ENCODE measurements around the gene ODAD3. TPM values are rescaled to one million over a fixed set of nuclear protein-coding genes. Genes with fewer than 3 reads are reported as not detected.

The ODAD3 gene
- total RNA-seq, 1 experiment from 2014 or later = 0.52 TPM

GRCh38 chr19:11410682-11411081 is 24.2 kb downstream of the ODAD3 start:
- Histone ChIP-seq H3K79me2 (ENCODE audit: insufficient read depth, low read length) (no peaks in the 10 kb centered on the region; the same call in 1 of the 2 replicates), H3K9ac (ENCODE audit: low read length) (no peak overlapping the region), H2AFZ (ENCODE audit: low read depth, low read length, poor library complexity, severe bottlenecking) (no peak overlapping the region), H3K27ac (ENCODE audit: low read depth, low read length) (no peak overlapping the region), H3K4me3 (replicated peaks in 1 of 2; ENCODE audit: low read depth in 1 of 2, low read length in 2 of 2) (no peak overlapping the region), H3K9me3 (ENCODE audit: control insufficient read depth in 1 of 2, insufficient read depth in 1 of 2, low read depth in 1 of 2, low read length in 2 of 2) (no peaks in the 10 kb centered on the region), H3K9me2 (ENCODE audit: insufficient read depth) (no peaks in the 10 kb centered on the region), H3K27me3 (ENCODE audit: insufficient read depth, low read length) (no peaks in the 10 kb centered on the region), H3K4me1 (ENCODE audit: control insufficient read depth in 1 of 2, insufficient read depth in 2 of 2, low read length in 2 of 2) (peaks cover 0 to 10% of the 10 kb centered on the region in 2 experiments; a peak in 3 of 4 replicates), H3K36me3 (ENCODE audit: control insufficient read depth in 1 of 2, insufficient read depth in 2 of 2, low read length in 2 of 2) (peaks cover 6 to 9% of the 10 kb centered on the region in 2 experiments), H4K20me1 (ENCODE audit: insufficient read depth) (no peaks in the 10 kb centered on the region), H3K4me2 (ENCODE audit: low read length) (no peak overlapping the region)
- intact Hi-C loops (cut with micrococcal nuclease) = no loop called here
- RAD21 ChIA-PET (ENCODE audit: low non-redundant PET in 1 of 2, low total read pairs in 2 of 2, uncharacterized antibody in 2 of 2, unreplicated experiment in 2 of 2) = no interaction called here
- ATAC-seq (no peak), DNase-seq (ENCODE audit: low read depth, low spot score) (no peak)
- TF ChIP-seq SRF (IDR thresholded peaks at IDR 0.05; ENCODE audit: low read depth) (no peak), SP1 (IDR thresholded peaks at IDR 0.05; ENCODE audit: low read depth) (no peak), FOSL1 (IDR thresholded peaks at IDR 0.05; ENCODE audit: low read depth) (no peak), TCF7L2 (IDR thresholded peaks at IDR 0.05; ENCODE audit: borderline replicate concordance, extremely low read depth, insufficient read depth, insufficient read length) (no peak), ZFX (IDR thresholded peaks at IDR 0.05) (no peak), CBX3 (IDR thresholded peaks at IDR 0.05; ENCODE audit: low read depth) (no peak), YY1 (IDR thresholded peaks at IDR 0.05; ENCODE audit: extremely low read depth, insufficient replicate concordance, low read depth, low read length) (no peak), REST (IDR thresholded peaks at IDR 0.05; ENCODE audit: low read depth) (no peak), EGR1 (IDR thresholded peaks at IDR 0.05; ENCODE audit: low read depth) (no peak), POLR2AphosphoS5 (IDR thresholded peaks at IDR 0.05; ENCODE audit: low read depth, low read length) (no peak), MAX (IDR thresholded peaks at IDR 0.05) (no peak), ELF1 (IDR thresholded peaks at IDR 0.05; ENCODE audit: borderline replicate concordance, low read depth) (no peak), RAD21 (IDR thresholded peaks at IDR 0.05; ENCODE audit: low read depth) (no peak), SIN3A (IDR thresholded peaks at IDR 0.05; ENCODE audit: low read depth) (no peak), JUND (IDR thresholded peaks at IDR 0.05) (no peak), ATF3 (IDR thresholded peaks at IDR 0.05) (no peak), ZBTB33 (IDR thresholded peaks at IDR 0.05; ENCODE audit: extremely low read depth, insufficient replicate concordance, low read length) (no peak)
- no TSS peak for BruUV-seq (replicated peaks)
- CTCF ChIA-PET = no interaction called here
- POLR2A ChIA-PET = no interaction called here
